SK-N-SH (cell line): Measurements from ENCODE around the gene CDCA3. TPM values are rescaled to one million over a fixed set of nuclear protein-coding genes. Genes with fewer than 3 reads are reported as not detected.

Source experiments
- CTCF ChIA-PET: fragments of 300-600, 350-600 bp; formaldehyde crosslinking; extraction: SDS; loops from one replicate; lab custom pipeline; 2021; lab: Yijun Ruan, JAX
- POLR2A ChIA-PET: fragments of 350-600 bp; sonication (Branson Sonifier 250); formaldehyde crosslinking; extraction: SDS; loops from one replicate; lab custom pipeline; 2020; ENCODE audit warnings: antibody characterized with exemption, inconsistent platforms; lab: Yijun Ruan, JAX
- DNase-seq: peaks from one replicate; pipeline ENCODE4 v3.0.0; 2012
- H2AFZ ChIP-seq: fragments of 200-600 bp; sonication (generic); 2 replicates; pipeline ENCODE4 v1.8.1; 2016; ENCODE audit warnings: antibody characterized with exemption, mild to moderate bottlenecking, low read depth
- H3F3A ChIP-seq: fragments of 200-600 bp; sonication (generic); replicated peaks from 2 replicates; pipeline ENCODE3; 2016; ENCODE audit warnings: antibody characterized with exemption, mild to moderate bottlenecking; ENCODE audit not compliant: insufficient read depth
- H3K27ac ChIP-seq, 2 experiments: fragments of 200-500 bp in 1 of 2; fragments of 200-600 bp in 1 of 2; sonication (Bioruptor generic) in 1 of 2; sonication (generic), shearing (Covaris generic) in 1 of 2; 2 replicates each; pipeline versions ENCODE4 v1.5.1 to v1.6.1; 2014 to 2016; ENCODE audit warnings: low read depth in 2 of 2, inconsistent platforms in 1 of 2, low read length in 1 of 2, mild to moderate bottlenecking in 1 of 2, mixed read lengths in 1 of 2
- H3K27me3 ChIP-seq: fragments of 200-600 bp; sonication (generic), shearing (Covaris generic); 2 replicates; pipeline ENCODE4 v1.6.1; 2016; ENCODE audit warnings: mixed run types; ENCODE audit not compliant: insufficient read depth
- H3K36me3 ChIP-seq, 2 experiments: fragments of 200-500 bp in 1 of 2; fragments of 200-600 bp in 1 of 2; sonication (Bioruptor generic) in 1 of 2; sonication (generic) in 1 of 2; replicated peaks in 1 of 2; 2 replicates each; pipeline versions ENCODE3 to v1.5.1; 2014 to 2016; ENCODE audit warnings: low read length in 1 of 2, mild to moderate bottlenecking in 1 of 2; ENCODE audit not compliant: insufficient read depth in 2 of 2, control insufficient read depth in 1 of 2
- H3K4me1 ChIP-seq, 2 experiments: fragments of 200-500 bp in 1 of 2; fragments of 200-600 bp in 1 of 2; sonication (Bioruptor generic) in 1 of 2; sonication (generic), shearing (Covaris generic) in 1 of 2; 2 replicates each; pipeline versions ENCODE4 v1.5.1 to v1.6.1; 2014 to 2016; ENCODE audit warnings: low read depth in 1 of 2, low read length in 1 of 2, mixed run types in 1 of 2; ENCODE audit not compliant: insufficient read depth in 2 of 2, control insufficient read depth in 1 of 2
- H3K4me2 ChIP-seq: fragments of 200-600 bp; sonication (generic), shearing (Covaris generic); 2 replicates; pipeline ENCODE4 v1.6.1; 2017; ENCODE audit warnings: mixed run types
- H3K4me3 ChIP-seq, 2 experiments: fragments of 200-500 bp in 1 of 2; fragments of 200-600 bp in 1 of 2; sonication (Bioruptor generic) in 1 of 2; sonication (generic), shearing (Covaris generic) in 1 of 2; 2 replicates each; pipeline versions ENCODE4 v1.5.1 to v1.8.1; 2014 to 2016; ENCODE audit warnings: low read depth in 2 of 2, inconsistent platforms in 1 of 2, low read length in 1 of 2, mild to moderate bottlenecking in 1 of 2, mixed read lengths in 1 of 2, moderate library complexity in 1 of 2
- H3K79me2 ChIP-seq: fragments of 200-600 bp; sonication (generic); 2 replicates; pipeline ENCODE4 v1.8.1; 2017; ENCODE audit warnings: mild to moderate bottlenecking; ENCODE audit not compliant: insufficient read depth
- H3K9ac ChIP-seq: fragments of 200-600 bp; sonication (generic); 2 replicates; pipeline ENCODE4 v1.6.1; 2017; ENCODE audit warnings: mixed run types
- H3K9me2 ChIP-seq: fragments of 200-600 bp; sonication (generic); 2 replicates; pipeline ENCODE4 v1.6.1; 2017; ENCODE audit warnings: mixed run types
- H3K9me3 ChIP-seq: fragments of 200-600 bp; sonication (generic); 2 replicates; pipeline ENCODE4 v1.6.1; 2017; ENCODE audit warnings: mixed run types, mild to moderate bottlenecking, moderate library complexity
- H4K20me1 ChIP-seq: fragments of 200-600 bp; sonication (generic); 2 replicates; pipeline ENCODE4 v1.6.1; 2017; ENCODE audit warnings: mild to moderate bottlenecking, mixed run types; ENCODE audit not compliant: insufficient read depth
- CHD2 ChIP-seq: fragments of 150-350 bp; IDR thresholded peaks from 2 replicates; pipeline ENCODE4 v1.6.1; 2018; ENCODE audit warnings: low read length; ENCODE audit not compliant: partially characterized antibody
- ELF1 ChIP-seq: IDR thresholded peaks from 2 replicates; pipeline ENCODE4 v1.4.0; 2012
- EZH2phosphoT487 ChIP-seq: fragments of 200-600 bp; sonication (generic); IDR thresholded peaks from 2 replicates; pipeline ENCODE4 v1.6.1; 2017; ENCODE audit warnings: low read depth, mixed run types, mild to moderate bottlenecking, antibody characterized with exemption, moderate library complexity, borderline replicate concordance
- FOSL2 ChIP-seq: IDR thresholded peaks from 2 replicates; pipeline ENCODE4 v1.4.0; 2012; ENCODE audit warnings: low read depth, mild to moderate bottlenecking, moderate library complexity, borderline replicate concordance
- FOXM1 ChIP-seq: IDR thresholded peaks from 2 replicates; pipeline ENCODE4 v1.4.0; 2012; ENCODE audit warnings: low read depth, mild to moderate bottlenecking
- GABPA ChIP-seq: IDR thresholded peaks from 2 replicates; pipeline ENCODE4 v1.4.0; 2012; ENCODE audit warnings: low read depth, mild to moderate bottlenecking
- IRF3 ChIP-seq: fragments of 150-350 bp; IDR thresholded peaks from 2 replicates; pipeline ENCODE4 v1.6.1; 2016; ENCODE audit warnings: mild to moderate bottlenecking, low read depth, low read length
- JUND ChIP-seq: IDR thresholded peaks from 2 replicates; pipeline ENCODE4 v1.4.0; 2012
- MAX ChIP-seq: IDR thresholded peaks from 2 replicates; pipeline ENCODE4 v1.4.0; 2012; ENCODE audit warnings: low read depth
- MEF2A ChIP-seq: IDR thresholded peaks from 2 replicates; pipeline ENCODE4 v1.4.0; 2012; ENCODE audit warnings: low read depth, borderline replicate concordance
- MXI1 ChIP-seq: IDR thresholded peaks from 2 replicates; pipeline ENCODE4 v1.6.1; 2012; ENCODE audit warnings: mild to moderate bottlenecking, low read depth, low read length, improper control_type of control experiment
- NFIC ChIP-seq: IDR thresholded peaks from 2 replicates; pipeline ENCODE4 v1.4.0; 2012; ENCODE audit warnings: borderline replicate concordance
- NRF1 ChIP-seq: IDR thresholded peaks from 2 replicates; pipeline ENCODE4 v1.6.1; 2012; ENCODE audit warnings: low read depth, mild to moderate bottlenecking, low read length
- PBX3 ChIP-seq: IDR thresholded peaks from 2 replicates; pipeline ENCODE4; 2012
- POLR2AphosphoS5 ChIP-seq: IDR thresholded peaks from 2 replicates; pipeline ENCODE4 v1.6.1; 2012; ENCODE audit warnings: low read depth, low read length
- RAD21 ChIP-seq: IDR thresholded peaks from 2 replicates; pipeline ENCODE4 v1.6.1; 2012; ENCODE audit warnings: mild to moderate bottlenecking, low read length
- RCOR1 ChIP-seq: fragments of 150-350 bp; IDR thresholded peaks from 2 replicates; pipeline ENCODE4 v1.6.1; 2017; ENCODE audit warnings: antibody characterized with exemption, low read length
- RFX5 ChIP-seq: IDR thresholded peaks from 2 replicates; pipeline ENCODE4 v1.6.1; 2012; ENCODE audit warnings: mild to moderate bottlenecking, improper control_type of control experiment, low read length
- RXRA ChIP-seq: IDR thresholded peaks from 2 replicates; pipeline ENCODE4 v1.4.0; 2012; ENCODE audit warnings: low read depth, mild to moderate bottlenecking, borderline replicate concordance
- SIN3A ChIP-seq: IDR thresholded peaks from 2 replicates; pipeline ENCODE4 v1.6.1; 2012; ENCODE audit warnings: low read depth, mild to moderate bottlenecking, low read length, moderate library complexity, borderline replicate concordance
- SMC3 ChIP-seq: IDR thresholded peaks from 2 replicates; pipeline ENCODE4 v1.6.1; 2012; ENCODE audit warnings: low read depth, low read length, improper control_type of control experiment
- TAF1 ChIP-seq: IDR thresholded peaks from 2 replicates; pipeline ENCODE4 v1.6.1; 2012; ENCODE audit warnings: low read depth, mild to moderate bottlenecking, low read length, moderate library complexity, borderline replicate concordance
- TCF12 ChIP-seq: IDR thresholded peaks from 2 replicates; pipeline ENCODE4 v1.4.0; 2012
- TEAD4 ChIP-seq: IDR thresholded peaks from 2 replicates; pipeline ENCODE4 v1.4.0; 2012; ENCODE audit warnings: mild to moderate bottlenecking, borderline replicate concordance; ENCODE audit not compliant: insufficient read depth
- USF1 ChIP-seq: IDR thresholded peaks from 2 replicates; pipeline ENCODE4 v1.4.0; 2012; ENCODE audit warnings: low read depth, borderline replicate concordance
- USF2 ChIP-seq: fragments of 150-350 bp; IDR thresholded peaks from 2 replicates; pipeline ENCODE4 v1.6.1; 2017; ENCODE audit warnings: antibody characterized with exemption, low read length, low read depth, borderline replicate concordance
- YY1 ChIP-seq: IDR thresholded peaks from 2 replicates; pipeline ENCODE4 v1.4.0; 2012; ENCODE audit warnings: low read depth, mild to moderate bottlenecking
- ZBTB33 ChIP-seq: IDR thresholded peaks from 2 replicates; pipeline ENCODE4 v1.4.0; 2012; ENCODE audit warnings: low read depth, borderline replicate concordance
- WGBS: methylation state at CpG from one replicate; pipeline ENCODE4 v1.1.6; 2017; ENCODE audit warnings: low lambda C conversion rate; 5-methylcytosine and 5-hydroxymethylcytosine counted together
- polyA plus RNA-seq, 3 experiments: library from polyadenylated mRNA; depleted of rRNA; stranded (reverse); fragments of >200 nt; gene quantifications; 2 replicates each; pipeline ENCODE4 v1.2.3, GENCODE V29; 2012

Gene CDCA3
- polyA plus RNA-seq, 1 of the 3 experiments (the other 2 are of a cell fraction), result 33.0 TPM

GRCh38 chr12:6867413-6868210 lies 16.5 kb upstream of the CDCA3 start, which contains the start of gene TPI1:
TPI1 (plus strand) TSS chr12:6867531; CDS start chr12:6867567, 36 bp downstream.
- peak; percentile 98 for DNase-seq
- ChIA-PET POLR2A (interaction anchor here (0.7 to 5.9 kb wide), 14 partner anchors 8 to 178 kb away, joined by 3 to 57 read pairs (median 4); partner anchors contain the start of genes C12orf57, CDCA3, ENO2 and GPR162), CTCF (interaction anchor here (0.7 to 10.9 kb wide), 14 partner anchors 11 to 304 kb away, joined by 3 to 164 read pairs (median 12); partner anchors contain the start of genes CDCA3, MLF2, P3H3 and PTMS)
- Histone ChIP-seq H3K4me3 (peak within 1 kb of the TSS; percentile 91 to 99), H3K27ac (peak within 1 kb of the TSS; percentile 84 to 95), H3K27me3 (no peaks in the 10 kb centered on the region), H3K9ac (peak within 1 kb of the TSS; percentile 100), H3K36me3 (peaks cover 17 to 46% of the 10 kb centered on the region in 2 experiments), H2AFZ (peak within 1 kb of the TSS; percentile 57), H3F3A (peaks cover 31% of the 10 kb centered on the region), H3K9me3 (no peaks in the 10 kb centered on the region), H3K4me2 (peak within 1 kb of the TSS; percentile 99), H4K20me1 (peaks cover 44% of the 10 kb centered on the region), H3K79me2 (peaks cover 51% of the 10 kb centered on the region), H3K4me1 (peaks cover 33 to 42% of the 10 kb centered on the region in 2 experiments), H3K9me2 (no peaks in the 10 kb centered on the region)
- 0% methylated on average over 15 of the region's 86 CpGs for WGBS
- TF ChIP-seq RXRA, result no peak; the same call in 1 of the 2 replicates
- no peak for TF ChIP-seq RCOR1
- TF ChIP-seq TAF1, result peak; percentile 98
- TF ChIP-seq USF2, result no peak
- TF ChIP-seq RAD21, result no peak
- TF ChIP-seq FOXM1, result no peak
- no peak for TF ChIP-seq EZH2phosphoT487
- TF ChIP-seq RFX5, result no peak
- no peak for TF ChIP-seq PBX3
- TF ChIP-seq ELF1, result 0 out of 2 replicates have a peak, but pooled peaks have one; percentile 4
- TF ChIP-seq USF1, result no peak
- TF ChIP-seq CHD2, result no peak
- TF ChIP-seq TCF12, result no peak
- TF ChIP-seq MXI1, result no peak; the same call in 1 of the 2 replicates
- TF ChIP-seq ZBTB33, result no peak
- TF ChIP-seq POLR2AphosphoS5, result peak; percentile 99
- TF ChIP-seq YY1, result peak; percentile 79
- peak; percentile 46 for TF ChIP-seq NRF1
- TF ChIP-seq SIN3A, result peak; percentile 49; the same call in 1 of the 2 replicates
- TF ChIP-seq NFIC, result no peak
- TF ChIP-seq GABPA, result no peak
- no peak for TF ChIP-seq SMC3
- no peak for TF ChIP-seq IRF3
- no peak for TF ChIP-seq MAX
- TF ChIP-seq JUND, result no peak
- no peak for TF ChIP-seq TEAD4
- TF ChIP-seq MEF2A, result no peak
- no peak for TF ChIP-seq FOSL2
